SJSA1 (cell line): ENCODE data around the gene EVX2. TPM values are rescaled to one million over a fixed set of nuclear protein-coding genes. Genes with fewer than 3 reads are reported as not detected.

ENCODE experiments used
- DNase-seq, 2 experiments: peaks; one replicate each; pipeline ENCODE4 v3.0.0-alpha.2; 2015 to 2020; ENCODE audit warnings: low spot score in 2 of 2, low read depth in 1 of 2
- H3K27ac ChIP-seq: fragments of 250-450 bp; sonication (Bioruptor Pico); 2 replicates; pipeline ENCODE4 v1.5.1; 2020; ENCODE audit warnings: mild to moderate bottlenecking, moderate library complexity
- H3K27me3 ChIP-seq: fragments of 250-450 bp; sonication (Bioruptor Pico); replicated peaks from 2 replicates; pipeline ENCODE4 v1.5.1; 2020; ENCODE audit warnings: mild to moderate bottlenecking, moderate library complexity
- H3K36me3 ChIP-seq: fragments of 250-450 bp; sonication (Bioruptor Pico); 2 replicates; pipeline ENCODE4 v1.5.1; 2020; ENCODE audit warnings: mild to moderate bottlenecking
- H3K4me1 ChIP-seq: fragments of 250-450 bp; sonication (Bioruptor Pico); replicated peaks from 2 replicates; pipeline ENCODE4 v1.6.1; 2021; ENCODE audit warnings: mild to moderate bottlenecking
- H3K4me3 ChIP-seq: fragments of 250-450 bp; sonication (Bioruptor Pico); 2 replicates; pipeline ENCODE4 v1.5.1; 2020; ENCODE audit warnings: mild to moderate bottlenecking
- H3K9me3 ChIP-seq: fragments of 250-450 bp; sonication (Bioruptor Pico); replicated peaks from 2 replicates; pipeline ENCODE4 v1.5.1; 2020; ENCODE audit warnings: mild to moderate bottlenecking
- total RNA-seq: library from RNA; depleted of rRNA; stranded (reverse); fragments of >200 nt; shearing (Covaris generic); gene quantifications from 2 replicates; pipeline ENCODE4 v1.2.3, GENCODE V29; 2014

Gene EVX2
- total RNA-seq, 1 experiment from 2014 or later: not detected

DNA sequence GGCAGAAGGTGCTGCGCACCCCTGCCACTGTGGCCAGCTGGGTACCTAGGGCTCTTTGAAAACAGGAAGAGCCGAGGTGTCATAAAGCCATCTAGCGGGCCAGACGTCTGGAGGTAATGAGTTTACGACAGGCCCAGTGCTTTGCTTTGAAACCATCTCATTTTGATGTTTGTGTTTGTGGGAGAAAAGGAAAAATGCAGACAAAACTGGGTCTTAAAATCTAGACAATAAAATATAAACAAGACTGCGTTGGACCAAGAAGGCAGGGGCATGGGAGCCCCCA is 42.0 kb upstream of the EVX2 start:
- no peak for DNase-seq
- Histone ChIP-seq H3K27me3 (peaks cover 10% of the 10 kb centered on the region; the same call in 1 of the 2 replicates), H3K4me1 (peaks cover 19% of the 10 kb centered on the region), H3K27ac (no peak overlapping the region), H3K36me3 (peaks cover 4% of the 10 kb centered on the region), H3K9me3 (no peaks in the 10 kb centered on the region), H3K4me3 (no peak overlapping the region)

- DNase-seq: no peak
- Histone ChIP-seq H3K36me3 (peaks cover under 1% of the 10 kb centered on the region), H3K9me3 (no peaks in the 10 kb centered on the region), H3K4me1 (peaks cover 19% of the 10 kb centered on the region), H3K4me3 (no peak overlapping the region), H3K27me3 (peaks cover 13% of the 10 kb centered on the region; the same call in 1 of the 2 replicates), H3K27ac (no peak overlapping the region)
Measured at GRCh38 chr2:176124947-176125771, 41.4 kb upstream of the EVX2 start.

- peaks cover 16% of the 10 kb centered on the region; the same call in 1 of the 2 replicates for H3K27me3 ChIP-seq
Measured at GRCh38 chr2:176124110-176124946, 40.6 kb upstream of the EVX2 start.

GRCh38 chr2:176123411-176124109 is 39.8 kb upstream of the EVX2 start:
- Histone ChIP-seq H3K27me3 (peaks cover 16% of the 10 kb centered on the region; the same call in 1 of the 2 replicates), H3K27ac (no peak overlapping the region)
- DNase-seq: no peak

More at GRCh38 chr2:176124110-176124946, 40.6 kb upstream of the EVX2 start:
- DNase-seq: no peak
- Histone ChIP-seq H3K27ac (no peak overlapping the region), H3K9me3 (no peaks in the 10 kb centered on the region), H3K36me3 (no peaks in the 10 kb centered on the region), H3K4me1 (peaks cover 18% of the 10 kb centered on the region), H3K4me3 (no peak overlapping the region)

DNA sequence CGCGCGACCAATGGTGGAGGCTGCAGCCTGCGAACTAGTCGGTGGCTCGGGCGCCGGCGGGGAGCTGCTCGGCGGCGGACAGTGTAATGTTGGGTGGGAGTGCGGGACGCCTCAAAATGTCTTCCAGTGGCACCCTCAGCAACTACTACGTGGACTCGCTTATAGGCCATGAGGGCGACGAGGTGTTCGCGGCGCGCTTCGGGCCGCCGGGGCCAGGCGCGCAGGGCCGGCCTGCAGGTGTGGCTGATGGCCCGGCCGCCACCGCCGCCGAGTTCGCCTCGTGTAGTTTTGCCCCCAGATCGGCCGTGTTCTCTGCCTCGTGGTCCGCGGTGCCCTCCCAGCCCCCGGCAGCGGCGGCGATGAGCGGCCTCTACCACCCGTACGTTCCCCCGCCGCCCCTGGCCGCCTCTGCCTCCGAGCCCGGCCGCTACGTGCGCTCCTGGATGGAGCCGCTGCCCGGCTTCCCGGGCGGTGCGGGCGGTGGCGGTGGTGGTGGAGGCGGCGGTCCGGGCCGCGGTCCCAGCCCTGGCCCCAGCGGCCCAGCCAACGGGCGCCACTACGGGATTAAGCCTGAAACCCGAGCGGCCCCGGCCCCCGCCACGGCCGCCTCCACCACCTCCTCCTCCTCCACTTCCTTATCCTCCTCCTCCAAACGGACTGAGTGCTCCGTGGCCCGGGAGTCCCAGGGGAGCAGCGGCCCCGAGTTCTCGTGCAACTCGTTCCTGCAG is 39.1 kb upstream of the EVX2 start, which contains the start of gene HOXD9:
TSS of gene HOXD9 (plus strand) at position 37 of the 728 bp plus-strand sequence. CDS start at position 87, 50 bp downstream.
- H3K27me3 ChIP-seq: peaks cover 20% of the 10 kb centered on the region
- H3K4me1 ChIP-seq: peaks cover 10% of the 10 kb centered on the region
- H3K36me3 ChIP-seq: no peaks in the 10 kb centered on the region
- H3K9me3 ChIP-seq: no peaks in the 10 kb centered on the region
- H3K27ac ChIP-seq: no peak within 1 kb of the TSS
- H3K4me3 ChIP-seq: peak within 1 kb of the TSS; percentile 49
- peak in 1 of 2 experiments; percentile 76 for DNase-seq

More at GRCh38 chr2:176123411-176124109, 39.8 kb upstream of the EVX2 start:
- H3K4me1 ChIP-seq: peaks cover 10% of the 10 kb centered on the region
- H3K4me3 ChIP-seq: peak overlapping the region; percentile 49
- H3K36me3 ChIP-seq: no peaks in the 10 kb centered on the region
- H3K9me3 ChIP-seq: no peaks in the 10 kb centered on the region

- Histone ChIP-seq H3K27me3 (peaks cover 27% of the 10 kb centered on the region), H3K27ac (no peak overlapping the region), H3K4me1 (peaks cover 10% of the 10 kb centered on the region), H3K9me3 (no peaks in the 10 kb centered on the region), H3K36me3 (no peaks in the 10 kb centered on the region), H3K4me3 (peak overlapping the region; percentile 49)
- peak in 1 of 2 experiments; percentile 87 for DNase-seq
Measured at GRCh38 chr2:176122052-176122682, 38.4 kb upstream of the EVX2 start.

DNA sequence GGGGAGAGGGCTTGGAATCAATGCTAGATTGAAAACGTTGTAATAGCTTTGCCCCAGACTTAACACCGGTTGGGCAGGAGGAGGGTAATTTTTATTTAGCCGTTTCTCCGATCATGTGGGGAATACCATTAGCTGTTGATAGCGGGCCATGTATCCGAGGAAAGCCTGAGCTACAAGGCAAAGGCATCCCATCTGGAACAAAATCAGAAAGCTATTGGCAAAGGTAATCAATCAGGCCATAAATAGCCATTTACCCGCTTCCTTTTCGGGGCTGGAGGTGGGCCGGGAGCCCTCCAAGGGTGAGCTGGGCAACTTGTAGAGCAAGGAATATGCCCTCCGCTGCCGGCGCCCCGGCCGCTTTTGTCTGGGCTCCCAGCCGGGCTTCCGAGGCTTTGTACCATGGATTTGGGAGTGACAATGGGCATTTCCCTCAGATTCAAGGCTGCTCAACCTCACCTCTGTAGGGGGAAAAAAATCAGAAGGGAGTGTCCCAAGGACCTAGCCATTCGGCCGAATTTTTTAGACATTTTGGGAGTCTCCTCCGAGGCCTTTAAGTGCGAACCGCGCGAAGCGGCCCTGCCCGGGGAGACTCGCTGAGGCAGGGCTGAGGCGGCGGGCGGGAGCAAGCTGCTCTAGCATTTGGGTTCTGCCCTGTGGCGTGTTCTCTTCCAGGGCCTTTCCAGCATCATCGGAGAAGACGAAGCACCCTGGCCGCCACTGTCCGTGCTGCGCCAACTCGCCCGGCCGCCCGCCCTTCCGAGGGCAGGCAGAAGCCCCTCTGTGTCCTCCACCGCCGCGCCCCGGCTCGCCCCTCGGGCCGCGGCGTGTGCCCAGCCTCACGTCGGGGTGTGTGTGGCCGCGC is 37.7 kb upstream of the EVX2 start:
- peaks cover 34% of the 10 kb centered on the region for H3K27me3 ChIP-seq
- H3K9me3 ChIP-seq: no peaks in the 10 kb centered on the region
- no peak for DNase-seq
- no peak overlapping the region for H3K27ac ChIP-seq
- peaks cover 10% of the 10 kb centered on the region for H3K4me1 ChIP-seq
- H3K36me3 ChIP-seq: no peaks in the 10 kb centered on the region
- H3K4me3 ChIP-seq: peak overlapping the region; percentile 49

GRCh38 chr2:176120364-176121189 is 36.8 kb upstream of the EVX2 start:
- H3K27me3 ChIP-seq: peaks cover 41% of the 10 kb centered on the region
- H3K4me1 ChIP-seq: peaks cover 10% of the 10 kb centered on the region
- H3K27ac ChIP-seq: no peak overlapping the region
- no peak overlapping the region for H3K4me3 ChIP-seq
- DNase-seq: no peak
- H3K36me3 ChIP-seq: no peaks in the 10 kb centered on the region
- no peaks in the 10 kb centered on the region for H3K9me3 ChIP-seq

DNA sequence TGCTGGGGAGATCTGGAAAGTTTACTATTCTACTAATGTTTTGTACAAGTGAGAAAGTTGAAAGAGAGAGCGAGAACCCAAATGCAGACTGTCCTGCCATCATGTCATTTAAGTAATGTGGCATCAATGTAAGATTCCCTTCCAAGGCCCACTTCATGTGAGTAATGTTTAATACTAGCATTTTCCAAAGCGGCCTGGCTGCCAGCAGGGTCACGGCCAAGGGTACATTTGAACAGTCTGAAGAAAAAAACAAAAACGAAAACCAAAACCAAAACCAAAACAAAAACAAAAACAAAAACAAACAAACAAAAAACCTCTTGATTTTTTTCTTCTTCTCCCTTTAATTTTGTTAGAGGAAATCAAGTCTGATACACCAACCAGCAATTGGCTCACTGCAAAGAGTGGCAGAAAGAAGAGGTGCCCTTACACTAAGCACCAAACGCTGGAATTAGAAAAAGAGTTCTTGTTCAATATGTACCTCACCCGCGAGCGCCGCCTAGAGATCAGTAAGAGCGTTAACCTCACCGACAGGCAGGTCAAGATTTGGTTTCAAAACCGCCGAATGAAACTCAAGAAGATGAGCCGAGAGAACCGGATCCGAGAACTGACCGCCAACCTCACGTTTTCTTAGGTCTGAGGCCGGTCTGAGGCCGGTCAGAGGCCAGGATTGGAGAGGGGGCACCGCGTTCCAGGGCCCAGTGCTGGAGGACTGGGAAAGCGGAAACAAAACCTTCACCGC is 35.0 kb upstream of the EVX2 start:
- DNase-seq: no peak
- Histone ChIP-seq H3K36me3 (no peaks in the 10 kb centered on the region), H3K9me3 (no peaks in the 10 kb centered on the region), H3K4me1 (peaks cover 10% of the 10 kb centered on the region), H3K27ac (no peak overlapping the region), H3K27me3 (peaks cover 54% of the 10 kb centered on the region), H3K4me3 (no peak overlapping the region)

- Histone ChIP-seq H3K27ac (no peak overlapping the region), H3K27me3 (peaks cover 58% of the 10 kb centered on the region), H3K4me3 (no peak overlapping the region), H3K36me3 (no peaks in the 10 kb centered on the region), H3K4me1 (peaks cover 5% of the 10 kb centered on the region), H3K9me3 (no peaks in the 10 kb centered on the region)
- DNase-seq: no peak
Measured at GRCh38 chr2:176117823-176118371, 34.1 kb upstream of the EVX2 start.
